Esophagus muscularis mucosa (tissue), 4 donors: ENCODE data around the gene TMCC1.
"Not testable (repeated sequence)": the region's sequence is repeated elsewhere in the genome, so short reads cannot be mapped to it uniquely, and the experiment has no call there.

Source experiments
- EP300 ChIP-seq: sonication (generic); formaldehyde crosslinking; IDR thresholded peaks from one replicate; pipeline ENCODE4 v1.6.1; 2017; ENCODE audit warnings: antibody characterized with exemption
- POLR2A ChIP-seq: fragments of 450-650 bp; IDR thresholded peaks from one replicate; pipeline ENCODE4 v1.6.1; 2017; ENCODE audit warnings: antibody characterized with exemption, moderate library complexity, mild to moderate bottlenecking, low read depth
- POLR2AphosphoS5 ChIP-seq, 2 donors: sonication (generic); formaldehyde crosslinking; IDR thresholded peaks; one replicate each; pipeline ENCODE4 v1.6.1; 2017; ENCODE audit warnings: antibody characterized with exemption in 2 of 2
- TF ChIP-seq, protein P1 (sequence below), 3 experiments: fragments of 200-600 bp in 2 of 3; fragments of 450-650 bp in 1 of 3; sonication (generic) in 2 of 3; IDR thresholded peaks; one replicate each; pipeline ENCODE4 v1.5.1; 2017 to 2019; ENCODE audit warnings: antibody characterized with exemption in 3 of 3, mild to moderate bottlenecking in 2 of 3, moderate library complexity in 1 of 3

DNA sequence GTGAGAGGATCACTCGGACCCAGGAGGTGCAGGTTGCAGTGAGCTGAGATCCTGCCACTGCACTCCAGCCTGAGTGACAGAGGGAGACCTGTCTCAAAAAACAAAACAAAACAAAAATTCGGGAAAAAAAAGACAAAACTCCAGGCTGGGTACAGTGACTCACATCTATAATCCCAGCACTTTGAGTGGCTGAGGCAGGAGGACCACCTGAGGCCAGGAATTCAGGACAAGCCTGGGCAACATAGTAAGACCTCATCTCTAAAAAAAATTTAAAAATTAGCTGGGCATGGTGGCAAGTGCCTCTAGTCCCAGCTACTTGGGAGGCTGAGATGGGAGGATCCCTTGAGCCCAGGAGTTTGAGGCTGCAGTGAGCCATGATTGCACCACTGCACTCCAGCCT, 142.4 kb downstream of the TMCC1 start:
- TF ChIP-seq POLR2A; POLR2AphosphoS5 (IDR thresholded peaks at IDR 0.05); EP300: not testable (repeated sequence)
- TF ChIP-seq, protein P1, sequence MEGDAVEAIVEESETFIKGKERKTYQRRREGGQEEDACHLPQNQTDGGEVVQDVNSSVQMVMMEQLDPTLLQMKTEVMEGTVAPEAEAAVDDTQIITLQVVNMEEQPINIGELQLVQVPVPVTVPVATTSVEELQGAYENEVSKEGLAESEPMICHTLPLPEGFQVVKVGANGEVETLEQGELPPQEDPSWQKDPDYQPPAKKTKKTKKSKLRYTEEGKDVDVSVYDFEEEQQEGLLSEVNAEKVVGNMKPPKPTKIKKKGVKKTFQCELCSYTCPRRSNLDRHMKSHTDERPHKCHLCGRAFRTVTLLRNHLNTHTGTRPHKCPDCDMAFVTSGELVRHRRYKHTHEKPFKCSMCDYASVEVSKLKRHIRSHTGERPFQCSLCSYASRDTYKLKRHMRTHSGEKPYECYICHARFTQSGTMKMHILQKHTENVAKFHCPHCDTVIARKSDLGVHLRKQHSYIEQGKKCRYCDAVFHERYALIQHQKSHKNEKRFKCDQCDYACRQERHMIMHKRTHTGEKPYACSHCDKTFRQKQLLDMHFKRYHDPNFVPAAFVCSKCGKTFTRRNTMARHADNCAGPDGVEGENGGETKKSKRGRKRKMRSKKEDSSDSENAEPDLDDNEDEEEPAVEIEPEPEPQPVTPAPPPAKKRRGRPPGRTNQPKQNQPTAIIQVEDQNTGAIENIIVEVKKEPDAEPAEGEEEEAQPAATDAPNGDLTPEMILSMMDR (IDR thresholded peaks at IDR 0.05): not testable (repeated sequence)
